ENCODE results near the gene SFXN2.

DNA sequence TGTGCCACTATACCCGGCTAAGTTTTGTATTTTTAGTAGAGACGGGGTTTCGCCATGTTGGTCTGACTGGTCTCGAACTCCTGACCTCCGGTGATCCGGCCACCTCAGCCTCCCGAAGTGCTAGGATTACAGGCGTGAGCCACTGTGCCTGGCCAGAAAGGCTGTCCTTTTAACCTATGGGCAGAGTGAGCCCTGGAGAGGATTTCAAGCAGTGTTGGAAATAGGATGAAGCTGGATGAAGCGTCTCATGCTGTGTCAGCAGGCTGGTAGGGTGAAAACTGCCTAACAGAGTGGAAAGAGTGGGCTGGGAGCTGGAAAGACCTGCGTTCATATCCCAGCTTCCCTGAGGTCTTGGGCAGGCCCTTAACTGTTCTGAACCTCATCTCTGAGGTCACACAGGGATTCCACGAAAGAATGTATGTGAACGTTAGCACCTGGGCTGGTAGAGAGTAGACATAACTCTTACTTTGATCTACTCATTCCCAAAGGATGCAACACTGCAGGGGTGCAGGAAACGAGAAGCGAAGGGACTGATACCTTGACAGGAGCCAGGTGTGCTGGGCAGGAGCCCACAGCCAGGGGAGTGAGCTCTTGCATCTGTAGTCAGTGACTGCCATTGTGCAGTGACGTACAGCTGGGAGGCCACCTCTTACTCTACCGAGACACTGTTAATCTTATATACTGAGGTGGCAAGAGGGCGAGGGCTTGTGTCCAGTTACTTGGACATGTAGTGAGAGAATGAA is 63.4 kb downstream of the SFXN2 start:
- TF ChIP-seq GATA3 (IDR thresholded peaks at IDR 0.05; ENCODE audit: low read depth, low read length) (no peak), GATA2 (IDR thresholded peaks at IDR 0.05; ENCODE audit: low read depth, low read length) (no peak)

Data from SH-SY5Y (cell line).